ENCODE results near the gene SLC38A9. TPM values are rescaled to one million over a fixed set of nuclear protein-coding genes. Genes with fewer than 3 reads are reported as not detected.

SLC38A9 gene
- total RNA-seq, 1 experiment from 2014 or later = 27.0 TPM

- Mint-ChIP-seq H3K4me3 (no peak overlapping the region), H3K36me3 (no peaks in the 10 kb centered on the region), H3K27ac (0 out of 2 replicates have a peak overlapping the region, but pooled peaks have one; percentile 74), H3K9me3 (peaks cover 11% of the 10 kb centered on the region; the same call in 1 of the 2 replicates), H3K27me3 (ENCODE audit: low read depth) (no peaks in the 10 kb centered on the region), H3K4me1 (peaks cover 33% of the 10 kb centered on the region)
- POLR2A ChIA-PET = no interaction called here
- no peak for ATAC-seq
- CTCF ChIA-PET = no interaction called here
- TF ChIP-seq JUN (CRISPR knock-in tag; IDR thresholded peaks at IDR 0.05) = no peak
- no peak for DNase-seq (ENCODE audit: low spot score)
Observed at GRCh38 chr5:55621229-55621628, 90.9 kb downstream of the SLC38A9 start.

GRCh38 chr5:55620766-55621160 is 91.4 kb downstream of the SLC38A9 start:
- H3K27me3 Mint-ChIP-seq (ENCODE audit: low read depth) = no peaks in the 10 kb centered on the region
- no peak overlapping the region for H3K27ac Mint-ChIP-seq
- no peak for ATAC-seq

More at GRCh38 chr5:55620766-55621160, 91.4 kb downstream of the SLC38A9 start:
- Mint-ChIP-seq H3K4me1 (peaks cover 33% of the 10 kb centered on the region), H3K36me3 (no peaks in the 10 kb centered on the region), H3K4me3 (no peak overlapping the region), H3K9me3 (peaks cover 11% of the 10 kb centered on the region; the same call in 1 of the 2 replicates)
- TF ChIP-seq GABPB1 (CRISPR knock-in tag; IDR thresholded peaks at IDR 0.05) (no peak), SMAD3 (CRISPR knock-in tag; IDR thresholded peaks at IDR 0.05; ENCODE audit: borderline replicate concordance) (no peak), JAZF1 (CRISPR knock-in tag; IDR thresholded peaks at IDR 0.05) (no peak), GTF2I (CRISPR knock-in tag; conservative IDR thresholded peaks at IDR 0.05) (no peak), FOXP4 (CRISPR knock-in tag; IDR thresholded peaks at IDR 0.05) (no peak), ZNF121 (CRISPR knock-in tag; IDR thresholded peaks at IDR 0.05) (no peak), CREM (CRISPR knock-in tag; IDR thresholded peaks at IDR 0.05) (no peak), MXD4 (CRISPR knock-in tag; IDR thresholded peaks at IDR 0.05; ENCODE audit: borderline replicate concordance) (no peak), IRF1 (CRISPR knock-in tag; IDR thresholded peaks at IDR 0.05) (no peak), GRHL2 (CRISPR knock-in tag; IDR thresholded peaks at IDR 0.05; ENCODE audit: insufficient replicate concordance, severe bottlenecking) (no peak), AFF4 (CRISPR knock-in tag; IDR thresholded peaks at IDR 0.05; ENCODE audit: borderline replicate concordance) (no peak)
- TF ChIP-seq, protein P1, sequence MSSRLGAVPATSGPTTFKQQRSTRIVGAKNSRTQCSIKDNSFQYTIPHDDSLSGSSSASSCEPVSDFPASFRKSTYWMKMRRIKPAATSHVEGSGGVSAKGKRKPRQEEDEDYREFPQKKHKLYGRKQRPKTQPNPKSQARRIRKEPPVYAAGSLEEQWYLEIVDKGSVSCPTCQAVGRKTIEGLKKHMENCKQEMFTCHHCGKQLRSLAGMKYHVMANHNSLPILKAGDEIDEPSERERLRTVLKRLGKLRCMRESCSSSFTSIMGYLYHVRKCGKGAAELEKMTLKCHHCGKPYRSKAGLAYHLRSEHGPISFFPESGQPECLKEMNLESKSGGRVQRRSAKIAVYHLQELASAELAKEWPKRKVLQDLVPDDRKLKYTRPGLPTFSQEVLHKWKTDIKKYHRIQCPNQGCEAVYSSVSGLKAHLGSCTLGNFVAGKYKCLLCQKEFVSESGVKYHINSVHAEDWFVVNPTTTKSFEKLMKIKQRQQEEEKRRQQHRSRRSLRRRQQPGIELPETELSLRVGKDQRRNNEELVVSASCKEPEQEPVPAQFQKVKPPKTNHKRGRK (CRISPR knock-in tag; IDR thresholded peaks at IDR 0.05; ENCODE audit: borderline replicate concordance) = no peak
- TF ChIP-seq, protein P2, sequence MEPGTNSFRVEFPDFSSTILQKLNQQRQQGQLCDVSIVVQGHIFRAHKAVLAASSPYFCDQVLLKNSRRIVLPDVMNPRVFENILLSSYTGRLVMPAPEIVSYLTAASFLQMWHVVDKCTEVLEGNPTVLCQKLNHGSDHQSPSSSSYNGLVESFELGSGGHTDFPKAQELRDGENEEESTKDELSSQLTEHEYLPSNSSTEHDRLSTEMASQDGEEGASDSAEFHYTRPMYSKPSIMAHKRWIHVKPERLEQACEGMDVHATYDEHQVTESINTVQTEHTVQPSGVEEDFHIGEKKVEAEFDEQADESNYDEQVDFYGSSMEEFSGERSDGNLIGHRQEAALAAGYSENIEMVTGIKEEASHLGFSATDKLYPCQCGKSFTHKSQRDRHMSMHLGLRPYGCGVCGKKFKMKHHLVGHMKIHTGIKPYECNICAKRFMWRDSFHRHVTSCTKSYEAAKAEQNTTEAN (CRISPR knock-in tag; IDR thresholded peaks at IDR 0.05) = no peak
- DNase-seq (ENCODE audit: low spot score) = no peak
- ChIA-PET CTCF (no interaction called here), POLR2A (no interaction called here)

Data from WTC11 (cell line).